SK-N-SH (cell line): Measurements from ENCODE around the gene LRFN4. TPM values are rescaled to one million over a fixed set of nuclear protein-coding genes. Genes with fewer than 3 reads are reported as not detected.

Experiments used
- CTCF ChIA-PET: fragments of 300-600, 350-600 bp; formaldehyde crosslinking; extraction: SDS; loops from one replicate; lab custom pipeline; 2021; lab: Yijun Ruan, JAX
- POLR2A ChIA-PET: fragments of 350-600 bp; sonication (Branson Sonifier 250); formaldehyde crosslinking; extraction: SDS; loops from one replicate; lab custom pipeline; 2020; ENCODE audit warnings: antibody characterized with exemption, inconsistent platforms; lab: Yijun Ruan, JAX
- DNase-seq: peaks from one replicate; pipeline ENCODE4 v3.0.0; 2012
- H2AFZ ChIP-seq: fragments of 200-600 bp; sonication (generic); 2 replicates; pipeline ENCODE4 v1.8.1; 2016; ENCODE audit warnings: antibody characterized with exemption, mild to moderate bottlenecking, low read depth
- H3F3A ChIP-seq: fragments of 200-600 bp; sonication (generic); replicated peaks from 2 replicates; pipeline ENCODE3; 2016; ENCODE audit warnings: antibody characterized with exemption, mild to moderate bottlenecking; ENCODE audit not compliant: insufficient read depth
- H3K27ac ChIP-seq, 2 experiments: fragments of 200-500 bp in 1 of 2; fragments of 200-600 bp in 1 of 2; sonication (Bioruptor generic) in 1 of 2; sonication (generic), shearing (Covaris generic) in 1 of 2; 2 replicates each; pipeline versions ENCODE4 v1.5.1 to v1.6.1; 2014 to 2016; ENCODE audit warnings: low read depth in 2 of 2, inconsistent platforms in 1 of 2, low read length in 1 of 2, mild to moderate bottlenecking in 1 of 2, mixed read lengths in 1 of 2
- H3K27me3 ChIP-seq: fragments of 200-600 bp; sonication (generic), shearing (Covaris generic); 2 replicates; pipeline ENCODE4 v1.6.1; 2016; ENCODE audit warnings: mixed run types; ENCODE audit not compliant: insufficient read depth
- H3K36me3 ChIP-seq, 2 experiments: fragments of 200-500 bp in 1 of 2; fragments of 200-600 bp in 1 of 2; sonication (Bioruptor generic) in 1 of 2; sonication (generic) in 1 of 2; replicated peaks in 1 of 2; 2 replicates each; pipeline versions ENCODE3 to v1.5.1; 2014 to 2016; ENCODE audit warnings: low read length in 1 of 2, mild to moderate bottlenecking in 1 of 2; ENCODE audit not compliant: insufficient read depth in 2 of 2, control insufficient read depth in 1 of 2
- H3K4me1 ChIP-seq, 2 experiments: fragments of 200-500 bp in 1 of 2; fragments of 200-600 bp in 1 of 2; sonication (Bioruptor generic) in 1 of 2; sonication (generic), shearing (Covaris generic) in 1 of 2; 2 replicates each; pipeline versions ENCODE4 v1.5.1 to v1.6.1; 2014 to 2016; ENCODE audit warnings: low read depth in 1 of 2, low read length in 1 of 2, mixed run types in 1 of 2; ENCODE audit not compliant: insufficient read depth in 2 of 2, control insufficient read depth in 1 of 2
- H3K4me2 ChIP-seq: fragments of 200-600 bp; sonication (generic), shearing (Covaris generic); 2 replicates; pipeline ENCODE4 v1.6.1; 2017; ENCODE audit warnings: mixed run types
- H3K4me3 ChIP-seq, 2 experiments: fragments of 200-500 bp in 1 of 2; fragments of 200-600 bp in 1 of 2; sonication (Bioruptor generic) in 1 of 2; sonication (generic), shearing (Covaris generic) in 1 of 2; 2 replicates each; pipeline versions ENCODE4 v1.5.1 to v1.8.1; 2014 to 2016; ENCODE audit warnings: low read depth in 2 of 2, inconsistent platforms in 1 of 2, low read length in 1 of 2, mild to moderate bottlenecking in 1 of 2, mixed read lengths in 1 of 2, moderate library complexity in 1 of 2
- H3K79me2 ChIP-seq: fragments of 200-600 bp; sonication (generic); 2 replicates; pipeline ENCODE4 v1.8.1; 2017; ENCODE audit warnings: mild to moderate bottlenecking; ENCODE audit not compliant: insufficient read depth
- H3K9ac ChIP-seq: fragments of 200-600 bp; sonication (generic); 2 replicates; pipeline ENCODE4 v1.6.1; 2017; ENCODE audit warnings: mixed run types
- H3K9me2 ChIP-seq: fragments of 200-600 bp; sonication (generic); 2 replicates; pipeline ENCODE4 v1.6.1; 2017; ENCODE audit warnings: mixed run types
- H3K9me3 ChIP-seq: fragments of 200-600 bp; sonication (generic); 2 replicates; pipeline ENCODE4 v1.6.1; 2017; ENCODE audit warnings: mixed run types, mild to moderate bottlenecking, moderate library complexity
- H4K20me1 ChIP-seq: fragments of 200-600 bp; sonication (generic); 2 replicates; pipeline ENCODE4 v1.6.1; 2017; ENCODE audit warnings: mild to moderate bottlenecking, mixed run types; ENCODE audit not compliant: insufficient read depth
- CHD2 ChIP-seq: fragments of 150-350 bp; IDR thresholded peaks from 2 replicates; pipeline ENCODE4 v1.6.1; 2018; ENCODE audit warnings: low read length; ENCODE audit not compliant: partially characterized antibody
- ELF1 ChIP-seq: IDR thresholded peaks from 2 replicates; pipeline ENCODE4 v1.4.0; 2012
- EP300 ChIP-seq, 2 experiments: IDR thresholded peaks; 2 replicates each; pipeline versions ENCODE4 v1.4.0 to v1.6.1; 2012; ENCODE audit warnings: borderline replicate concordance in 1 of 2, low read depth in 1 of 2, low read length in 1 of 2
- GABPA ChIP-seq: IDR thresholded peaks from 2 replicates; pipeline ENCODE4 v1.4.0; 2012; ENCODE audit warnings: low read depth, mild to moderate bottlenecking
- GATA2 ChIP-seq: sonication (generic); formaldehyde crosslinking; IDR thresholded peaks from 2 replicates; pipeline ENCODE4 v1.5.0; 2020; ENCODE audit warnings: mild to moderate bottlenecking, missing genetic modification reagents
- JUND ChIP-seq: IDR thresholded peaks from 2 replicates; pipeline ENCODE4 v1.4.0; 2012
- MEF2A ChIP-seq: IDR thresholded peaks from 2 replicates; pipeline ENCODE4 v1.4.0; 2012; ENCODE audit warnings: low read depth, borderline replicate concordance
- NRF1 ChIP-seq: IDR thresholded peaks from 2 replicates; pipeline ENCODE4 v1.6.1; 2012; ENCODE audit warnings: low read depth, mild to moderate bottlenecking, low read length
- PBX3 ChIP-seq: IDR thresholded peaks from 2 replicates; pipeline ENCODE4; 2012
- REST ChIP-seq: IDR thresholded peaks from 2 replicates; pipeline ENCODE4 v1.6.1; 2012; ENCODE audit warnings: mild to moderate bottlenecking, low read depth, low read length, moderate library complexity
- RFX5 ChIP-seq: IDR thresholded peaks from 2 replicates; pipeline ENCODE4 v1.6.1; 2012; ENCODE audit warnings: mild to moderate bottlenecking, improper control_type of control experiment, low read length
- RXRA ChIP-seq: IDR thresholded peaks from 2 replicates; pipeline ENCODE4 v1.4.0; 2012; ENCODE audit warnings: low read depth, mild to moderate bottlenecking, borderline replicate concordance
- SIN3A ChIP-seq: IDR thresholded peaks from 2 replicates; pipeline ENCODE4 v1.6.1; 2012; ENCODE audit warnings: low read depth, mild to moderate bottlenecking, low read length, moderate library complexity, borderline replicate concordance
- TAF1 ChIP-seq: IDR thresholded peaks from 2 replicates; pipeline ENCODE4 v1.6.1; 2012; ENCODE audit warnings: low read depth, mild to moderate bottlenecking, low read length, moderate library complexity, borderline replicate concordance
- TCF12 ChIP-seq: IDR thresholded peaks from 2 replicates; pipeline ENCODE4 v1.4.0; 2012
- YY1 ChIP-seq: IDR thresholded peaks from 2 replicates; pipeline ENCODE4 v1.4.0; 2012; ENCODE audit warnings: low read depth, mild to moderate bottlenecking
- ZBTB33 ChIP-seq: IDR thresholded peaks from 2 replicates; pipeline ENCODE4 v1.4.0; 2012; ENCODE audit warnings: low read depth, borderline replicate concordance
- WGBS: methylation state at CpG from one replicate; pipeline ENCODE4 v1.1.6; 2017; ENCODE audit warnings: low lambda C conversion rate; 5-methylcytosine and 5-hydroxymethylcytosine counted together
- polyA plus RNA-seq, 3 experiments: library from polyadenylated mRNA; depleted of rRNA; stranded (reverse); fragments of >200 nt; gene quantifications; 2 replicates each; pipeline ENCODE4 v1.2.3, GENCODE V29; 2012
- TF ChIP-seq, protein P1 (sequence below): fragments of 150-350 bp; IDR thresholded peaks from 2 replicates; pipeline ENCODE4 v1.6.1; 2017; ENCODE audit warnings: antibody characterized with exemption, low read length, low read depth, borderline replicate concordance

The LRFN4 gene
- polyA plus RNA-seq, 1 of the 3 experiments (the other 2 are of a cell fraction), result 15.9 TPM

GRCh38 chr11:66891851-66892660 lies 35.2 kb downstream of the LRFN4 start (continued):
- TF ChIP-seq SIN3A (peak; percentile 23; the same call in 1 of the 2 replicates), CHD2 (no peak), JUND (peak; percentile 94), REST (peak; percentile 40; the same call in 1 of the 2 replicates)

- ChIA-PET POLR2A (interaction anchor here (0.7 kb wide), 1 partner anchor 212 kb away, joined by 3 read pairs; no protein-coding TSS in a partner anchor), CTCF (interaction anchor here (0.7 kb wide), 1 partner anchor 10 kb away, joined by 3 read pairs; no protein-coding TSS in a partner anchor)
- no peaks in the 10 kb centered on the region for H3K36me3 ChIP-seq
- H3K4me3 ChIP-seq, result no peak overlapping the region
- no peak for TF ChIP-seq MEF2A
- TF ChIP-seq JUND, result no peak
- TF ChIP-seq NRF1, result no peak
- TF ChIP-seq, protein P1, sequence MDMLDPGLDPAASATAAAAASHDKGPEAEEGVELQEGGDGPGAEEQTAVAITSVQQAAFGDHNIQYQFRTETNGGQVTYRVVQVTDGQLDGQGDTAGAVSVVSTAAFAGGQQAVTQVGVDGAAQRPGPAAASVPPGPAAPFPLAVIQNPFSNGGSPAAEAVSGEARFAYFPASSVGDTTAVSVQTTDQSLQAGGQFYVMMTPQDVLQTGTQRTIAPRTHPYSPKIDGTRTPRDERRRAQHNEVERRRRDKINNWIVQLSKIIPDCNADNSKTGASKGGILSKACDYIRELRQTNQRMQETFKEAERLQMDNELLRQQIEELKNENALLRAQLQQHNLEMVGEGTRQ, result no peak
- TF ChIP-seq TCF12, result no peak
- no peak for TF ChIP-seq PBX3
- no peak for TF ChIP-seq EP300 (IDR thresholded peaks at IDR 0.05; ENCODE audit: borderline replicate concordance in 1 of 2, low read depth in 1 of 2, low read length in 1 of 2)
- TF ChIP-seq ZBTB33, result no peak
- no peak for TF ChIP-seq CHD2
- no peak for TF ChIP-seq GABPA
- no peak for TF ChIP-seq TAF1
- TF ChIP-seq GATA2 (CRISPR knock-in tag), result no peak
- no peak for TF ChIP-seq RXRA
- no peak for TF ChIP-seq ELF1
- TF ChIP-seq RFX5, result no peak
- TF ChIP-seq YY1, result no peak
- H3K9me2 ChIP-seq, result no peaks in the 10 kb centered on the region
- H2AFZ ChIP-seq, result no peak overlapping the region
- H4K20me1 ChIP-seq, result no peaks in the 10 kb centered on the region
- peak overlapping the region in 1 of 2 experiments; percentile 53; a peak in 2 of 4 replicates for H3K27ac ChIP-seq
- H3K4me2 ChIP-seq, result 0 out of 2 replicates have a peak overlapping the region, but pooled peaks have one; percentile 5
- H3K27me3 ChIP-seq, result no peaks in the 10 kb centered on the region
- 67% methylated on average over 3 of the region's 6 CpGs for WGBS
- 0 out of 4 replicates have a peak, but pooled peaks cover 0 to 3% of the 10 kb centered on the region in 2 experiments for H3K4me1 ChIP-seq
- H3F3A ChIP-seq, result peaks cover 8% of the 10 kb centered on the region
- no peak for DNase-seq
- no peaks in the 10 kb centered on the region for H3K79me2 ChIP-seq
- H3K9ac ChIP-seq, result no peak overlapping the region
- H3K9me3 ChIP-seq, result no peaks in the 10 kb centered on the region
Measured at GRCh38 chr11:66892911-66893310, 36.0 kb downstream of the LRFN4 start.
